Keratinocyte (primary cell): ENCODE measurements around the gene ELOB. TPM values are rescaled to one million over a fixed set of nuclear protein-coding genes. Genes with fewer than 3 reads are reported as not detected.

Source experiments
- DNase-seq: peaks from one replicate; pipeline ENCODE4 v3.0.0-alpha.2; 2011; ENCODE audit warnings: low read depth, missing footprints, low spot score
- FAIRE-seq: peaks from 2 replicates; lab custom pipeline; 2011; peaks lifted over from hg19 to GRCh38; lab: Jason Lieb, UNC
- H2AFZ ChIP-seq: 2 replicates; pipeline ENCODE4 v1.6.0; 2012; ENCODE audit warnings: low read length, control low read depth, inconsistent platforms; ENCODE audit not compliant: control insufficient read depth
- H3K27ac ChIP-seq: 2 replicates; pipeline ENCODE4 v1.5.1; 2011; ENCODE audit warnings: low read length; ENCODE audit not compliant: control insufficient read depth, insufficient read depth
- H3K27me3 ChIP-seq: 3 replicates; pipeline ENCODE4 v1.6.0; 2011; ENCODE audit warnings: low read length; ENCODE audit not compliant: control insufficient read depth, insufficient read depth; ENCODE audit errors: extremely low read depth
- H3K36me3 ChIP-seq, 2 experiments: 2 replicates in 1 of 2; 3 replicates in 1 of 2; pipeline ENCODE4 v1.5.1; 2011; ENCODE audit warnings: low read length in 2 of 2, mild to moderate bottlenecking in 1 of 2; ENCODE audit not compliant: control insufficient read depth in 2 of 2, insufficient read depth in 2 of 2; ENCODE audit errors: extremely low read depth in 1 of 2
- H3K4me1 ChIP-seq: 3 replicates; pipeline ENCODE4 v1.5.1; 2011; ENCODE audit warnings: low read length; ENCODE audit not compliant: control insufficient read depth, insufficient read depth; ENCODE audit errors: extremely low read depth
- H3K4me2 ChIP-seq: 3 replicates; pipeline ENCODE4 v1.6.0; 2011; ENCODE audit warnings: low read depth, low read length; ENCODE audit not compliant: control insufficient read depth, insufficient read depth; ENCODE audit errors: extremely low read depth
- H3K4me3 ChIP-seq, 3 experiments: fragments of 200-600 bp in 1 of 3; sonication (generic) in 1 of 3; 2 replicates in 2 of 3; 3 replicates in 1 of 3; pipeline ENCODE4 v1.5.1; 2011 to 2016; ENCODE audit warnings: low read length in 3 of 3, mild to moderate bottlenecking in 3 of 3, control low read depth in 2 of 3, inconsistent platforms in 1 of 3, low read depth in 1 of 3, mixed read lengths in 1 of 3, mixed run types in 1 of 3, moderate library complexity in 1 of 3; ENCODE audit not compliant: control insufficient read depth in 2 of 3, insufficient read depth in 2 of 3; ENCODE audit errors: extremely low read depth in 1 of 3
- H3K79me2 ChIP-seq: 2 replicates; pipeline ENCODE4 v1.6.0; 2012; ENCODE audit warnings: low read length; ENCODE audit not compliant: control insufficient read depth, insufficient read depth
- H3K9ac ChIP-seq: 3 replicates; pipeline ENCODE4 v1.6.0; 2011; ENCODE audit warnings: low read length; ENCODE audit not compliant: control insufficient read depth, insufficient read depth; ENCODE audit errors: extremely low read depth
- H3K9me1 ChIP-seq: 3 replicates; pipeline ENCODE4 v1.6.0; 2011; ENCODE audit warnings: low read length; ENCODE audit not compliant: control insufficient read depth, insufficient read depth; ENCODE audit errors: extremely low read depth
- H3K9me3 ChIP-seq: 2 replicates; pipeline ENCODE4 v1.5.1; 2012; ENCODE audit warnings: low read depth, low read length; ENCODE audit not compliant: control insufficient read depth
- H4K20me1 ChIP-seq: 3 replicates; pipeline ENCODE4 v1.6.0; 2011; ENCODE audit warnings: low read length; ENCODE audit not compliant: control insufficient read depth, insufficient read depth; ENCODE audit errors: extremely low read depth
- CTCF ChIP-seq, 3 experiments: IDR thresholded peaks in 1 of 3; conservative IDR thresholded peaks in 1 of 3; optimal IDR thresholded peaks in 1 of 3; 2 replicates in 2 of 3; 3 replicates in 1 of 3; pipeline versions ENCODE3 to v1.5.1; 2011; ENCODE audit warnings: low read length in 3 of 3, mild to moderate bottlenecking in 3 of 3, moderate library complexity in 2 of 3, control low read depth in 1 of 3, inconsistent platforms in 1 of 3; ENCODE audit not compliant: insufficient read depth in 2 of 3; ENCODE audit errors: extremely low read depth in 1 of 3
- EZH2 ChIP-seq: IDR thresholded peaks from one replicate; pipeline ENCODE4 v1.6.1; 2012; ENCODE audit warnings: inconsistent platforms, mild to moderate bottlenecking, low read length, moderate library complexity
- dilution Hi-C: fragments of 300-500 bp; cut with MboI; formaldehyde crosslinking; loops from one replicate; pipeline ENCODE4 v1.7.0; 2020; ENCODE audit warnings: low sequenced_read_pairs; ENCODE audit not compliant: extremely low pct_ligation_motif_present
- polyA plus RNA-seq, 5 experiments: library from polyadenylated mRNA; depleted of rRNA in 3 of 5; stranded (reverse) in 3 of 5; stranded (forward) in 1 of 5; unstranded in 1 of 5; fragments of >200 nt; gene quantifications; 1 replicate in 1 of 5; 2 replicates in 3 of 5; 3 replicates in 1 of 5; pipeline versions ENCODE4 v1.2.1 to v1.2.3, GENCODE V29; 2011 to 2012; ENCODE audit warnings: missing spikeins in 2 of 5, low read depth in 1 of 5, low replicate concordance in 1 of 5

ELOB gene
- polyA plus RNA-seq, 1 donor (not counting 4 experiments of a cell fraction or from before 2014, with no cell fraction given) = 235 TPM

GRCh38 chr16:2748757-2749455 lies 28.2 kb downstream of the ELOB start:
- Histone ChIP-seq H3K4me2 (no peak overlapping the region), H3K27ac (no peak overlapping the region), H3K36me3 (peaks cover 0 to 2% of the 10 kb centered on the region in 2 experiments), H3K9me3 (no peaks in the 10 kb centered on the region), H3K9ac (no peak overlapping the region), H4K20me1 (peaks cover 7% of the 10 kb centered on the region), H2AFZ (no peak overlapping the region), H3K4me3 (no peak overlapping the region), H3K4me1 (peaks cover 7% of the 10 kb centered on the region), H3K27me3 (no peaks in the 10 kb centered on the region), H3K9me1 (no peaks in the 10 kb centered on the region), H3K79me2 (peaks cover 15% of the 10 kb centered on the region)
- dilution Hi-C loops = no loop called here
- no peak for DNase-seq
- no peak for TF ChIP-seq CTCF (optimal IDR thresholded peaks at IDR 0.05 in 1 of 3, IDR thresholded peaks at IDR 0.05 in 1 of 3, conservative IDR thresholded peaks at IDR 0.05 in 1 of 3; ENCODE audit: extremely low read depth in 1 of 3, insufficient read depth in 2 of 3, low read length in 3 of 3)
- no peak for TF ChIP-seq EZH2
- no peak for FAIRE-seq

- no peaks in the 10 kb centered on the region for H3K9me1 ChIP-seq
- no peaks in the 10 kb centered on the region for H3K9me3 ChIP-seq
- H2AFZ ChIP-seq = no peak overlapping the region
- DNase-seq (no peak), FAIRE-seq (no peak)
- dilution Hi-C loops = no loop called here
- H3K36me3 ChIP-seq = peaks cover 0 to 2% of the 10 kb centered on the region in 2 experiments
- H3K79me2 ChIP-seq = no peaks in the 10 kb centered on the region
- no peaks in the 10 kb centered on the region for H4K20me1 ChIP-seq
- no peaks in the 10 kb centered on the region for H3K4me1 ChIP-seq
- H3K4me3 ChIP-seq = no peak overlapping the region
- no peaks in the 10 kb centered on the region for H3K27me3 ChIP-seq
- H3K9ac ChIP-seq = no peak overlapping the region
- no peak overlapping the region for H3K27ac ChIP-seq
- H3K4me2 ChIP-seq = no peak overlapping the region
- TF ChIP-seq CTCF (optimal IDR thresholded peaks at IDR 0.05 in 1 of 3, IDR thresholded peaks at IDR 0.05 in 1 of 3, conservative IDR thresholded peaks at IDR 0.05 in 1 of 3; ENCODE audit: extremely low read depth in 1 of 3, insufficient read depth in 2 of 3, low read length in 3 of 3) (no peak), EZH2 (no peak)
Measured at GRCh38 chr16:2745961-2746360, 31.1 kb downstream of the ELOB start.
